Measurements from ENCODE around the gene EPHB1.

DNA sequence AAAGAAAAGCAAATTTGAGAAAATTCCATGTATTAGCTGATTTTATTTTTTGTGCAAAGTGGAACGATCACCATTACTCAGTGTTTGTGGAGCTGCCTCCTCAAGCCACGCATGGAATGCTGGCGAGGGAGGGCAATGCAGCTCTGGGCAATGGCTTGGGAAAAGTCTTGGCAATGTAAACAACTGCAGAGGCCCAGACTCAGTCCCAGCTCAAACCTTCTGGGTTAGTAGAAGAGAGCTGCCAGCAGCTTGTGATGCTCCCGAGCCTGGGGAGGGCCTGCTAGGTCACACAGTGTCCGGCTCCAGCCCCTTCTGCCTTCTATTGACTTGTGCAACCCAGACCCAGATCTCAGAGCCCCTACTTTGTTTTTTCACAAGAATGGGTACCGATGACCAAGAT, 4.3 kb downstream of the EPHB1 start:
- TF ChIP-seq ISL1 (CRISPR knock-in tag; IDR thresholded peaks at IDR 0.05) = no peak
- no peak for TF ChIP-seq ZFP30 (CRISPR knock-in tag; IDR thresholded peaks at IDR 0.05)
- TF ChIP-seq, protein P1, sequence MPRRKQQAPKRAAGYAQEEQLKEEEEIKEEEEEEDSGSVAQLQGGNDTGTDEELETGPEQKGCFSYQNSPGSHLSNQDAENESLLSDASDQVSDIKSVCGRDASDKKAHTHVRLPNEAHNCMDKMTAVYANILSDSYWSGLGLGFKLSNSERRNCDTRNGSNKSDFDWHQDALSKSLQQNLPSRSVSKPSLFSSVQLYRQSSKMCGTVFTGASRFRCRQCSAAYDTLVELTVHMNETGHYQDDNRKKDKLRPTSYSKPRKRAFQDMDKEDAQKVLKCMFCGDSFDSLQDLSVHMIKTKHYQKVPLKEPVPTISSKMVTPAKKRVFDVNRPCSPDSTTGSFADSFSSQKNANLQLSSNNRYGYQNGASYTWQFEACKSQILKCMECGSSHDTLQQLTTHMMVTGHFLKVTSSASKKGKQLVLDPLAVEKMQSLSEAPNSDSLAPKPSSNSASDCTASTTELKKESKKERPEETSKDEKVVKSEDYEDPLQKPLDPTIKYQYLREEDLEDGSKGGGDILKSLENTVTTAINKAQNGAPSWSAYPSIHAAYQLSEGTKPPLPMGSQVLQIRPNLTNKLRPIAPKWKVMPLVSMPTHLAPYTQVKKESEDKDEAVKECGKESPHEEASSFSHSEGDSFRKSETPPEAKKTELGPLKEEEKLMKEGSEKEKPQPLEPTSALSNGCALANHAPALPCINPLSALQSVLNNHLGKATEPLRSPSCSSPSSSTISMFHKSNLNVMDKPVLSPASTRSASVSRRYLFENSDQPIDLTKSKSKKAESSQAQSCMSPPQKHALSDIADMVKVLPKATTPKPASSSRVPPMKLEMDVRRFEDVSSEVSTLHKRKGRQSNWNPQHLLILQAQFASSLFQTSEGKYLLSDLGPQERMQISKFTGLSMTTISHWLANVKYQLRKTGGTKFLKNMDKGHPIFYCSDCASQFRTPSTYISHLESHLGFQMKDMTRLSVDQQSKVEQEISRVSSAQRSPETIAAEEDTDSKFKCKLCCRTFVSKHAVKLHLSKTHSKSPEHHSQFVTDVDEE (CRISPR knock-in tag; IDR thresholded peaks at IDR 0.05) = no peak
- TF ChIP-seq ZNF70 (CRISPR knock-in tag; IDR thresholded peaks at IDR 0.05) = no peak
- TF ChIP-seq, protein P2, sequence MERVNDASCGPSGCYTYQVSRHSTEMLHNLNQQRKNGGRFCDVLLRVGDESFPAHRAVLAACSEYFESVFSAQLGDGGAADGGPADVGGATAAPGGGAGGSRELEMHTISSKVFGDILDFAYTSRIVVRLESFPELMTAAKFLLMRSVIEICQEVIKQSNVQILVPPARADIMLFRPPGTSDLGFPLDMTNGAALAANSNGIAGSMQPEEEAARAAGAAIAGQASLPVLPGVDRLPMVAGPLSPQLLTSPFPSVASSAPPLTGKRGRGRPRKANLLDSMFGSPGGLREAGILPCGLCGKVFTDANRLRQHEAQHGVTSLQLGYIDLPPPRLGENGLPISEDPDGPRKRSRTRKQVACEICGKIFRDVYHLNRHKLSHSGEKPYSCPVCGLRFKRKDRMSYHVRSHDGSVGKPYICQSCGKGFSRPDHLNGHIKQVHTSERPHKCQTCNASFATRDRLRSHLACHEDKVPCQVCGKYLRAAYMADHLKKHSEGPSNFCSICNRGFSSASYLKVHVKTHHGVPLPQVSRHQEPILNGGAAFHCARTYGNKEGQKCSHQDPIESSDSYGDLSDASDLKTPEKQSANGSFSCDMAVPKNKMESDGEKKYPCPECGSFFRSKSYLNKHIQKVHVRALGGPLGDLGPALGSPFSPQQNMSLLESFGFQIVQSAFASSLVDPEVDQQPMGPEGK (CRISPR knock-in tag; IDR thresholded peaks at IDR 0.05; ENCODE audit: borderline replicate concordance) = no peak
- no peak for TF ChIP-seq SNAI2 (CRISPR knock-in tag; IDR thresholded peaks at IDR 0.05)
- no peak for TF ChIP-seq TOX (CRISPR knock-in tag; IDR thresholded peaks at IDR 0.05; ENCODE audit: borderline replicate concordance)
- no peak for TF ChIP-seq RARB (CRISPR knock-in tag; IDR thresholded peaks at IDR 0.05)
- TF ChIP-seq, protein P3, sequence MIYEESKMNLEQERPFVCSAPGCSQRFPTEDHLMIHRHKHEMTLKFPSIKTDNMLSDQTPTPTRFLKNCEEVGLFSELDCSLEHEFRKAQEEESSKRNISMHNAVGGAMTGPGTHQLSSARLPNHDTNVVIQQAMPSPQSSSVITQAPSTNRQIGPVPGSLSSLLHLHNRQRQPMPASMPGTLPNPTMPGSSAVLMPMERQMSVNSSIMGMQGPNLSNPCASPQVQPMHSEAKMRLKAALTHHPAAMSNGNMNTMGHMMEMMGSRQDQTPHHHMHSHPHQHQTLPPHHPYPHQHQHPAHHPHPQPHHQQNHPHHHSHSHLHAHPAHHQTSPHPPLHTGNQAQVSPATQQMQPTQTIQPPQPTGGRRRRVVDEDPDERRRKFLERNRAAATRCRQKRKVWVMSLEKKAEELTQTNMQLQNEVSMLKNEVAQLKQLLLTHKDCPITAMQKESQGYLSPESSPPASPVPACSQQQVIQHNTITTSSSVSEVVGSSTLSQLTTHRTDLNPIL (CRISPR knock-in tag; IDR thresholded peaks at IDR 0.05; ENCODE audit: low read depth) = no peak
- TF ChIP-seq ARNTL (CRISPR knock-in tag; IDR thresholded peaks at IDR 0.05; ENCODE audit: borderline replicate concordance, low read depth) = no peak
- no peak for TF ChIP-seq GLIS3 (CRISPR knock-in tag; IDR thresholded peaks at IDR 0.05)
- TF ChIP-seq BACH2 (CRISPR knock-in tag; IDR thresholded peaks at IDR 0.05; ENCODE audit: borderline replicate concordance) = no peak
- TF ChIP-seq ZFP3 (CRISPR knock-in tag; IDR thresholded peaks at IDR 0.05) = no peak
- no peak for TF ChIP-seq ZNF565 (CRISPR knock-in tag; conservative IDR thresholded peaks at IDR 0.05; ENCODE audit: low read depth)

Measured in SK-N-SH treated with all-trans-retinoic acid at 6 μM for 48 hours (cell line).